Right renal pelvis (tissue), 4 donors: ENCODE measurements around the gene TMOD3. TPM values are rescaled to one million over a fixed set of nuclear protein-coding genes. Genes with fewer than 3 reads are reported as not detected.

Experiments used
- DNase-seq, 4 donors: peaks; one replicate each; pipeline ENCODE4 v3.0.0-alpha.2; 2013; ENCODE audit warnings: low read depth in 4 of 4, low spot score in 3 of 4, missing footprints in 1 of 4
- polyA plus RNA-seq, 4 donors: library from polyadenylated mRNA; unstranded; fragments of 120-200 nt; gene quantifications; one replicate each; pipeline ENCODE4 v1.2.1, GENCODE V29; 2013; ENCODE audit not compliant: insufficient read length in 4 of 4

The TMOD3 gene
- polyA plus RNA-seq, 4 donors: 47.3 to 60.5 (median 54.0) TPM

GRCh38 chr15:51825698-51826097 is 3.8 kb upstream of the TMOD3 start:
- no peak for DNase-seq

- no peak for DNase-seq
Observed at GRCh38 chr15:51828621-51829375, 655 bp upstream of the TMOD3 start.

- DNase-seq: peak; percentile 10 to 78 (median 72)
Observed at GRCh38 chr15:51830276-51830806, 888 bp downstream of the TMOD3 start.

GRCh38 chr15:51833772-51834171 is 4.3 kb downstream of the TMOD3 start:
- no peak for DNase-seq

- peak in 2 of 4 donors; percentile 12 to 24 for DNase-seq
Observed at GRCh38 chr15:51837792-51838251, 8.4 kb downstream of the TMOD3 start.

GRCh38 chr15:51838270-51838669 is 8.8 kb downstream of the TMOD3 start:
- no peak for DNase-seq

- DNase-seq: no peak
Observed at GRCh38 chr15:51840692-51841091, 11.2 kb downstream of the TMOD3 start.

GRCh38 chr15:51841406-51842040 is 12.1 kb downstream of the TMOD3 start:
- no peak for DNase-seq

- no peak for DNase-seq
Observed at GRCh38 chr15:51842265-51842664, 12.8 kb downstream of the TMOD3 start.

GRCh38 chr15:51842852-51843737 is 13.6 kb downstream of the TMOD3 start:
- no peak for DNase-seq

GRCh38 chr15:51844747-51845426 is 15.4 kb downstream of the TMOD3 start:
- no peak for DNase-seq

GRCh38 chr15:51846066-51846462 is 16.6 kb downstream of the TMOD3 start:
- no peak for DNase-seq

- no peak for DNase-seq
Observed at GRCh38 chr15:51846463-51847230, 17.2 kb downstream of the TMOD3 start.

- no peak for DNase-seq
Observed at GRCh38 chr15:51848811-51849210, 19.4 kb downstream of the TMOD3 start.

GRCh38 chr15:51849860-51850259 is 20.4 kb downstream of the TMOD3 start:
- DNase-seq: no peak

- DNase-seq: no peak
Observed at GRCh38 chr15:51853998-51854397, 24.5 kb downstream of the TMOD3 start.

GRCh38 chr15:51855612-51856011 is 26.2 kb downstream of the TMOD3 start:
- no peak for DNase-seq

GRCh38 chr15:51856714-51857380 is 27.4 kb downstream of the TMOD3 start:
- no peak for DNase-seq
